Measurements from ENCODE around the gene TAS2R1.
A peak's percentile ranks its signal among the peaks of the same experiment; 100 is the strongest.
"Not testable (repeated sequence)": the region's sequence is repeated elsewhere in the genome, so short reads cannot be mapped to it uniquely, and the experiment has no call there.

TAS2R1 gene

DNA sequence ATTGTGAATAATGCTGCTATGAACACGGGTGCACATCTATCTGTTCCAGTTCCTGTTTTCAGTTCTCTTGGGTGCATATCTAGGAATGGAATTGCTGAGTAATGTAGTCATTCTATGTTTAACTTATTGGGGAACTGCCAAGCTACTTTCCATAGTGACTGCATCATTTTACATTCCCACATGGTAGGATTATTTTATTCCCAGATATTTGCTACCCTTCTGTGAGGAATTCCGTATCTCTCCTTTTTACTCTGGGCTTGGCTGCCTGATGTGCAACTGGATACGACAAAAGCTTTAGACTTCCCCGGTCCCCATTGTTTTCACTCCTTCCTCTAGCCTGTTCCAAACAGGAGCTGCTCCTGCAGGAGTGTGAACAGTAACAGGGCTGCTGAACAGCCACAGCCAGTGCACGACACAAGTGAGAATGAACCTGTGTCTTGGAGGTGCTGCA, 7.2 kb downstream of the TAS2R1 start:
- DNase-seq (ENCODE audit: low read depth), result peak; percentile 33

- DNase-seq (ENCODE audit: low read depth), result peak; percentile 27
These were observed 8.7 kb downstream of the TAS2R1 start for GRCh38 chr5:9621379-9621903.

DNA sequence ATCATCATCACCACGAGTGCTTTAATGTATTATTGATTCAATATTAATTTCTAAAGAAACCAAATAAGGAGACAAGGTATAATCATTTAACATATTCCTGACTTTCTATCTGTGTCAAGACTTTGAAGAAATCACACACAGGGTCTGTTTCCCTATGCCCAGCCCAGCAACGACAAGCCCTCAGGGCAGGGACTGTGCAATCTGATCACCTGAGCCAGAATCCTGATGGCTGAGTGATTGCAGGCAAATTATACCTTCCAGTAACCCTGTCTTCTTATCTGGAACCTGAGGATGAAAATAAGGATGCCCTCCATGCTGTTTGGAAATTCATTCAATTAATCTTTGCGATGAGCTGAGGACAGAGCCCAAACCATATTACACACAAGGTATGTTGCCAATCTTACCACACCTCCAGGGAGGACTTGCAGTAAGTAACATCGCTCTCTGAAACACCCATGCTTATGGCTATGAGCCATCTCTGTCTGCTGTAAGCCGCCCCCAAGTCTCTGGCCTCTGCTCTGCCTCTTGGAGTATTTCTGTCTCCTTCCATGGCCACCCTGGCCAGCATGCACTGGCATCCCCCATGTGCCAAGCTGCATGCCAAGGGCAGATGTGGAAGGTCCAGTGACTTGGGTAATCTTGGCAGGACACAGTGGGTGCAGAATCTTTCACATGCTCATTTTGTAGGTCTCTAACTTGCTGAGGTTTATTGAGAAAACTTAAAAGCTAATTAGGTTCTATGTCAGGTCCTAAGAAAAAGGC, 10.6 kb downstream of the TAS2R1 start:
- DNase-seq (ENCODE audit: low read depth), result no peak

DNA sequence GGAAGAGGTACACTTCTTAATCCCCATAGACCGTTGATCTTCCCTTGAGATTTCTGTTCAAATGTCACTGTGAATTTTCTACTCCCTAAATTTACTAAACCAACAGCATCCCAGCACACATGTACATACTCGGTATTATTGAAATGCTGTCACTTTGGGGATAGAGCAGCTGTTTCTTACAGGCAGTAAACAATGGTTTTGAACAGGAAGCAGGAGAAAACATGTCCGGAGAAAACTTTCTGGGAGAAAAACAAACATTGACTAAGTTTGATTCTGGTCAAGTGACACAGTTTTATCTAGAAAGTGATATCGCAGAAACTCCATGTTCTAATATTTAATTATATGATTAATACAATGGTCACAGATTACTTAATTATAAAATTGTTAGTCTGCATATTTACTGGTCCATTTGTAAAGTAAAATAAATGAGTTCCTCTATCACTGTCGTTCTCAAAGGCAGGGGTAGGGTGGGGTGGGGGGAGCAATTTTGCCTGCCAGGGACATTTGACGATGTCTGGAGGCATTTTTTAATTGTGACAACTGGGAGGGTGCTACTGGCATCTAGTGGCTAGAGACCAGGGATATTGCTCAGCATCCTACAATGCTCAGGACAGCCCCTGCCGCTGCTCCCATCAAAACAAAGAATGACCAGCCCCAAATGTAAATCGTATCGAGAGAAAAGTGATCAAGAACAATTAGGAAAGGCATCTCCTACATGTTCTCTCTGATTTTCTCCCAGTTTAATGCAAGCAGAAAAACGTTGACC, 12.2 kb downstream of the TAS2R1 start:
- no peak for DNase-seq (ENCODE audit: low read depth)

DNA sequence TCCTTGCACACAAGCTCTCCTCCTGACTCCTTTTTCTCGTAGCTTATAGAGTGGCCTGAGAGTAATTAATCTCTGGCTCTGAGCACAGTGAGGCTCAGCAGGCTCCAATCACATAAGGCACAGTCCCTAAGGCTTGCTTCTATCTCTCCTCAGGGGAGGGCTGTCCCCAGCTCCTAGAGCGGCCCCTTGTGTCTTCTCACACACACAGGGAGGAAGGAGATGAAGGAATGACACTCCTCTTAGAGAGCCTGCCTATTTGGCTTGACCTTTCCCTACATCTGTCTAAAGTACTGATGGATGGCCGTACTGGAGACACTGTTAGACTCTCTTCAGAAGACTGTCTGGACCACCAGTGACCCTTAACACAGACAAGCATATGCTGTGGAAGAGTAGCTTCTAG, 12.9 kb downstream of the TAS2R1 start:
- no peak for DNase-seq (ENCODE audit: low read depth)

- DNase-seq (ENCODE audit: low read depth), result no peak
These were observed 14.8 kb downstream of the TAS2R1 start for GRCh38 chr5:9615331-9615730.

GRCh38 chr5:9613360-9613759, 16.8 kb downstream of the TAS2R1 start:
- DNase-seq (ENCODE audit: low read depth), result no peak

DNA sequence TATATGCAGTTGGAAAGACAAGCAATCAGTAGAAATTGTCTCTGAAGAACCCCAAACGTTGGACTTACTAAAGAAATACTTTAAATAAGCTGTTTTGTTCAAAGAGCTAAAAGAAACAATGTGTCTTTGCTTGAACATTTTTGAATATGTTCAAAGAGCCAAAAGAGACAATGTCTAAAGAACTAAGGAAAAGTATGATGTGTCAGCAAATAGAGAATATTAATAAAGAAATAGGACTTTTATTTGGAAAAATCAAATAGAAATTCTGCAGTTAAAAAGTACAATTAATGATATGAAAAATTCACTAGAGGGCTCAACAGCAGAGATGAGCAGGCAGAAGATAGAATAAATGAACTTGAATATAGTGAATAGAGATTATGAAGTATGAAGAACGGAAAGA, 19.2 kb downstream of the TAS2R1 start:
- DNase-seq (ENCODE audit: low read depth), result no peak

DNA sequence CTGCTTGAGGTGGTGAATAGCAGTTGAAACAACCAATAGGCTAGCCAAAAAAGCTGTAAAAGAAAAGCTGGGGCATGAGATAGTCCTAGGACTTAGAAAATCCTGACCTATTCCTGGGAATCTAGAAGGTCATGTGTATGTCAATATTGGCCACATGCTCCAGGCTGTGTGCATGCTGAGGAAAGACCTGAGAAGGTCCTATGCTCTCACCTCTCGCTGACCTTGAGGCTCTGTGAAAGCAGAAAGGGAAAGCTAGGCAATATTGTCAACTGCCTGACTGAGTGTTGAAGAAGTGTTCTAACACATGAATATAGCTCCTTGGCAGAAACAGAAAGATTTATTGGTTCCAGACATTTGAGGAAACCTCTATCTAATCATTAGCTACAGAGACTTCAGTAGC, 19.8 kb downstream of the TAS2R1 start:
- no peak for DNase-seq (ENCODE audit: low read depth)

- DNase-seq (ENCODE audit: low read depth), result no peak
These were observed 22.1 kb downstream of the TAS2R1 start for GRCh38 chr5:9608093-9608492.

DNA sequence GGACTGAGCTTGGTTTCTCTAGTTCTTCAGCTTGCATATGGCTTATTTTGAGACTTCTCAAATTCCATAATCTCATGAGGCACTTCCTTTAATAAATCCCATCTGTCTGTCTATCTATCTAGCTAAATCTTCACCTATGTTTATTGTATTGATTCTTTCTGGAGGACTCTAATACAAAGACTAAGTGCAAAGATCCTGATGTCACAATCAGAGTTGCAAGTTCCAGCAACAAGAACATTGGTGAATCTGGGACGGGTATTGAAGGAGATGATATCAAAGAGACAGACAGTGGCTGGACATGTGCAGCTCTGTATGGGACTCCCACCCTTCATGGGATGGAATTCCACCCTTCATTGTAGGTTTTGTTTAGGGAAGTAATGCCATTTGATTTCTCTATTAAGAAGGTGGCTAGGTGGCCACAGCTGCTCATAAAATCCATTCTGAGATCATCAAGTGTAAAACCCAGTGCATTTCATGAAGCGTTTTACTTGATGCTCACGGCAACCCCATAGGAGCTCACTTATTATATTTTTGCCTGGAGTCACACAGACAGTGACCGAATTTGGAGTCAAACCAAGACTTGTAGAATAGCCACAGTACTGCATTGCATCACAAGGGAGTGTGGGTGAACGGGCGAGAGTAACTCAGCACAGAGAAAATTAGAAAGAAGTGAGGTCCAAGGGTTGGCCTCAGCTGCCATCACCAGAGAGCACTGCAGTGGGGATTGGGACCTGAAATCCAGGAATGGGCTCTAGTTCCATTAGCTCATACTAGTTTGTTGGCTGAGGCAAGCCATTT, 24.9 kb downstream of the TAS2R1 start:
- no peak for DNase-seq (ENCODE audit: low read depth)

DNA sequence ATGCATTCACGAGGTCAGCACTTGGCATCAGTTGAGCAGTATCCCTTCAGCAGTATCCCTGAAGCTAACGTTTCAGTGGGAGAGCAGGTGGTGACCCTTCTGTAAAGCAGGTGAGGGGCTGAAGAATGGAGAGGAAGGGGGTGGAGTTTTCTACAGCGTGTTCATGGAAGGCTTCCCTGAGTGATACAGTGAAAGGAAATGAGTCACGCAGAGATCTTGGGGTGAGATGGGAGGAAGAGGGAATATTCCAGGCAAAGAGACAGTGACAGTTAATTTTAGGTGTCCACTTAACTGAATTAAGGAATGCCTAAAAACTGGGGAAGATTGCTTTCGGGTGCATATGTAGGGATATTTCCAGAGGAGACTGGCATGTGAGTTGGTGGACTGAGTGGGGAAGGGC, 25.7 kb downstream of the TAS2R1 start:
- DNase-seq (ENCODE audit: low read depth), result no peak

GRCh38 chr5:9601055-9601739, 29.0 kb downstream of the TAS2R1 start:
- no peak for DNase-seq (ENCODE audit: low read depth)

- DNase-seq (ENCODE audit: low read depth), result no peak
These were observed 30.8 kb downstream of the TAS2R1 start for GRCh38 chr5:9599391-9599790.

GRCh38 chr5:9598329-9598728, 31.8 kb downstream of the TAS2R1 start:
- not testable (repeated sequence) for DNase-seq (ENCODE audit: low read depth)

GRCh38 chr5:9597322-9597721, 32.8 kb downstream of the TAS2R1 start:
- not testable (repeated sequence) for DNase-seq (ENCODE audit: low read depth)

DNA sequence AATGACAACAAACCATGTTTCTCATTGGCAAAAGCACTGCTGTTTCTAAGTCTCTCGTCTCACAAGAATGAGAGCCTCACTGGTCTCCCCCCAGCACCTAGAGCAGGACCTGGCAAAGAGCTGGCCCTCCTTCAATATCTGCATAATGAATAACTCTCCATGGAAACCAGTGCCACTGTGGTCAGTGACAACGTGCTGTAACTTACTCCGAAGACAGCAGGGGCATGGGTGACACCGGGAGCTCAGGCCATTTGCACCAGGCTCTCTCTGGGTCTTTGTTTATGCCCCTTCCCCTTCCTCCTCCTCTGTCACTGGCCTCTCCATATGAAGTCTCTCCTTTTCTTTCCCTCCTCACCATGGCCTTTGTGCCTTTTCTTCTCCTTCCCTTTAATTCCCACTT, 33.3 kb downstream of the TAS2R1 start:
- no peak for DNase-seq (ENCODE audit: low read depth)

DNA sequence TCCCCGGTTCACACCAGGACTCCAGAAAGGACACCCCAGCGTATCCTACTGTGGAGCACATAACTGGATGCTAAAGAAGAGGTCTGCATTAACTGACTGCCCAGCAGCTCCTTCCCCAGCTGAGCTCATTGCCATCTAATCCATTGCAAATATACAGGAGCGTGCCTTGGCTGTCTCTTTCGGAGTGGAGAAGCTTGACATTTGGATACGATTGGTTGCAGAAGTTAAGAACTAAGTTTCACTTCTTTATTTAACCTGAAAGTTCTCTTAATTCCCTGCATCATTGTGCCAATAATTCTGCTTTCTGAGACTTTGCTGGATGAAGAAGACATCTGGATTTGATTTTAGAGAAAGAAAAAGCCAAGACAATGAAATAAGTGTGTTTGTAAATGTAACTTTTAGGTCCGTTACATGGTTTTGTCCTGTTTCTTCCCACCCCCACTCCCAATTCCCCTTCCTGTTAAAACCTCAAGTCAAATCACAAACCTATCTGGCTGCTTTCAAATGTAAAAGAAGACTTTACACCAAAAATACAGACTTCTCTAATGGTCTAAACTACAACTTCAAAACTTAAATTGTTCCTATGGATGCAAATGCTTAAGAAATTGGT, 33.9 kb downstream of the TAS2R1 start:
- DNase-seq (ENCODE audit: low read depth), result no peak

DNA sequence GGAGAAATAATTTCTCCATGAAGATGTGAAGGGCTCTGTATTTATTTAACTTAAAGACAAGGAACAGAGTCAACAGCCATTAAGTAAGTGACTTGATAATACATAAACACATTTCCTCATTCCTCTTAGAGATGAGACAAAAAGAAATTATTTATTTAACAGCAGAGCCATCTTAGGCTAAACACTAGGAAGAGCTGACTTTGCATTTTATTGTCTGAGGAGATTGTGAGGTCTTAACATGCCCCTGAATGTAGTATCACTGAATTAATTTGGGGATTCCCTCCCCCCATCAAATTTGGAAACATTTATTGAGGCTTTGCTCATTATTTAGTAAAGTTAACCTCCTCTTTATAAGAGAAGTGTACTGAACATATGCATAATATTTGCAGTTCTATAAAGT, 35.2 kb downstream of the TAS2R1 start:
- no peak for DNase-seq (ENCODE audit: low read depth)

DNA sequence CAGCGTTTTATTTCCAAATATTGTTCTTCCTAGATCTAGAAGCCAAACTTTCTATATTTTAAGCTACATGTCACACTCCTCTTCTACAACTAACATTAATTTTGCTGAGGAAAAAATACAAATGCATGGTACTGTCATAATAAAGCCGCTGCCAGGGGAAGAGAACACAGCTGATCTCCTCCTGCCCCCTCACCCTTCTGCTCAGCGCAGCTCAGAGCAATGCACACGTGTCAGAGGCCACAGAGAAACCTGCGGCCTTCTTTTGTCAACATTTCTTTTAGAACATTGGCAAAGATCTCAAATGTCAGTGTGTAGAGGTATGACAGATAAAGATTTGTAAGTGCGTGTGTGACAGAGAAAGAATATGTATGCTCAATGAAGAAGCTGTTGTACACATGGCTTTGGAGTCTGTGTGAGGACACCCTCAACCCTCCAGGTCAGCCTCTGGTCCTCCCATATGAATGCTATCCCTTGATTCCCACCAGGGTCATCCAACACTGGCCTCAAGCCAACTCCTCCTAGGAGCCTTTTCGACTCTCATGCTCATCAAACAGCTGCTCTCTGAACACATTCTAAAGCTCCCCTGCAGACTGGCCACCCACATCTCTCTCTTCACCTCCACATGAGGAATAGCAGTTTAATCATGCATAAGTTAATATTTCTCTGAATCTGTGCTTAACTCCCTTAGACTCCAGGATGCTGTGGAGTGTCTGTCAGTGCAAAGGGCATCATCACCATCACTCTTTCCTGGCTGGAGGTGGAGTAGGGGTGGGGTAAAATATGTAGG, 40.9 kb downstream of the TAS2R1 start:
- DNase-seq (ENCODE audit: low read depth), result no peak

DNA sequence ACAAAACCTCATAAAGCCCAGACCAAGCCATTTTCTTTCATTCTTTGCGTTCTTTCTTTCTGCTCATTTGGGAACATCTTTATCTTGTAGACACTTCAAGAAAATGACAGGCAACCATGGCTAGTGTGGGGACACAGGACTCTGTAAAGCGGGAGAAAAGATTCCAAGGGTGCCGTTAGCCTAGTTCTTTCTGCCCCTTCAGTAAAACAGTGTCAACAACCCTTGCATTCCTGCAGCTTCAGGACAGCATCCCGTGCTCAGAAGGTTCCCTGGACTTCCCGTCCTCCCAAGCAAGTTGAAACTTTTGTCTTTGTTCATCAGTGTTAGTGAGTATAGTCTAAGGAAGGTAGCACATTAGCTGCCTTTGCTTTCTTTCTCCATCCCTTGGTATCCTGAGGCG, 41.9 kb downstream of the TAS2R1 start:
- DNase-seq (ENCODE audit: low read depth), result no peak

Data from GM04503 (cell line).